OCI-LY3 (cell line): Measurements from ENCODE around the gene NDUFA6.

Experiments used
- H2AFZ ChIP-seq: fragments of 200-600, 300-600 bp; shearing (Covaris generic); 2 replicates; pipeline ENCODE4 v1.6.0; 2014; ENCODE audit warnings: antibody characterized with exemption, low read depth, low read length
- H3K27ac ChIP-seq: fragments of 200-600, 300-600 bp; sonication (generic); 2 replicates; pipeline ENCODE4 v1.5.1; 2014; ENCODE audit warnings: mild to moderate bottlenecking, low read length, moderate library complexity, mixed read lengths
- H3K27me3 ChIP-seq: fragments of 200-600, 300-600 bp; sonication (generic); 2 replicates; pipeline ENCODE4 v1.6.1; 2014; ENCODE audit warnings: low read depth, low read length, mixed read lengths
- H3K36me3 ChIP-seq: fragments of 200-600, 300-600 bp; sonication (generic); replicated peaks from 2 replicates; pipeline ENCODE3; 2014; ENCODE audit warnings: low read depth, low read length, mixed read lengths
- H3K4me1 ChIP-seq: fragments of 300-600, 200-600 bp; sonication (generic); 2 replicates; pipeline ENCODE4 v1.6.1; 2014; ENCODE audit warnings: low read length, mixed read lengths
- H3K4me2 ChIP-seq: fragments of 200-600, 300-600 bp; sonication (generic); 2 replicates; pipeline ENCODE4 v1.6.1; 2014; ENCODE audit warnings: low read length, mixed read lengths
- H3K4me3 ChIP-seq: fragments of 300-600, 200-600 bp; sonication (generic); 2 replicates; pipeline ENCODE4 v1.5.1; 2014; ENCODE audit warnings: antibody characterized with exemption, mild to moderate bottlenecking, low read length, moderate library complexity
- H3K79me2 ChIP-seq: fragments of 300-600, 200-600 bp; shearing (Covaris generic); 2 replicates; pipeline ENCODE4 v1.6.1; 2014; ENCODE audit warnings: mild to moderate bottlenecking, low read length, mixed read lengths
- H3K9ac ChIP-seq: fragments of 300-600, 200-600 bp; shearing (Covaris generic); 2 replicates; pipeline ENCODE4 v1.6.0; 2014; ENCODE audit warnings: mild to moderate bottlenecking, low read length, moderate library complexity
- H3K9me3 ChIP-seq: fragments of 200-600, 300-600 bp; shearing (Covaris generic); 2 replicates; pipeline ENCODE4 v1.6.1; 2014; ENCODE audit warnings: low read length, mixed read lengths; ENCODE audit not compliant: insufficient read depth
- H4K20me1 ChIP-seq: fragments of 200-600, 300-600 bp; sonication (generic); 2 replicates; pipeline ENCODE4 v1.6.1; 2016; ENCODE audit warnings: low read length, mixed read lengths; ENCODE audit not compliant: insufficient read depth
- CTCF ChIP-seq: fragments of 200-600, 300-600 bp; sonication (generic); IDR thresholded peaks from 2 replicates; pipeline ENCODE4 v1.5.1; 2014; ENCODE audit warnings: antibody characterized with exemption, low read length, low read depth
- EZH2phosphoT487 ChIP-seq: fragments of 200-600 bp; shearing (Covaris generic); IDR thresholded peaks from 2 replicates; pipeline ENCODE4 v1.6.1; 2018; ENCODE audit warnings: antibody characterized with exemption, mixed run types, low read depth

NDUFA6 gene

GRCh38 chr22:42069801-42070516, 20.6 kb downstream of the NDUFA6 start:
- Histone ChIP-seq H3K4me1 (peaks cover 16% of the 10 kb centered on the region), H3K79me2 (peaks cover 19% of the 10 kb centered on the region), H2AFZ (peak overlapping the region; percentile 34; the same call in 1 of the 2 replicates), H3K9me3 (no peaks in the 10 kb centered on the region), H3K27me3 (no peaks in the 10 kb centered on the region), H3K4me3 (peak overlapping the region; percentile 82), H3K9ac (peak overlapping the region; percentile 85), H3K36me3 (peaks cover 43% of the 10 kb centered on the region), H3K4me2 (peak overlapping the region; percentile 96), H3K27ac (peak overlapping the region; percentile 79), H4K20me1 (no peaks in the 10 kb centered on the region)
- TF ChIP-seq EZH2phosphoT487, result no peak
- TF ChIP-seq CTCF, result no peak

- Histone ChIP-seq H4K20me1 (no peaks in the 10 kb centered on the region), H3K9ac (no peak overlapping the region), H3K79me2 (peaks cover 19% of the 10 kb centered on the region), H3K4me2 (no peak overlapping the region), H3K4me3 (no peak overlapping the region), H3K27me3 (no peaks in the 10 kb centered on the region), H2AFZ (no peak overlapping the region), H3K4me1 (peaks cover 16% of the 10 kb centered on the region), H3K9me3 (no peaks in the 10 kb centered on the region), H3K36me3 (peaks cover 48% of the 10 kb centered on the region), H3K27ac (no peak overlapping the region)
- TF ChIP-seq CTCF (no peak), EZH2phosphoT487 (no peak)
Observed at GRCh38 chr22:42068291-42068690, 22.3 kb downstream of the NDUFA6 start.

GRCh38 chr22:42067671-42068251, 22.8 kb downstream of the NDUFA6 start:
- H4K20me1 ChIP-seq, result no peaks in the 10 kb centered on the region
- no peaks in the 10 kb centered on the region for H3K27me3 ChIP-seq
- H3K4me2 ChIP-seq, result no peak overlapping the region
- no peaks in the 10 kb centered on the region for H3K9me3 ChIP-seq
- peaks cover 52% of the 10 kb centered on the region for H3K36me3 ChIP-seq
- H3K4me3 ChIP-seq, result no peak overlapping the region
- no peak overlapping the region for H2AFZ ChIP-seq
- no peak overlapping the region for H3K9ac ChIP-seq
- no peak for TF ChIP-seq EZH2phosphoT487
- TF ChIP-seq CTCF, result no peak
- H3K27ac ChIP-seq, result no peak overlapping the region
- H3K4me1 ChIP-seq, result peaks cover 16% of the 10 kb centered on the region
- peaks cover 19% of the 10 kb centered on the region for H3K79me2 ChIP-seq

- Histone ChIP-seq H3K4me2 (no peak overlapping the region), H3K27ac (no peak overlapping the region), H3K36me3 (peaks cover 60% of the 10 kb centered on the region), H3K4me3 (no peak overlapping the region), H3K27me3 (no peaks in the 10 kb centered on the region), H4K20me1 (no peaks in the 10 kb centered on the region), H2AFZ (no peak overlapping the region), H3K79me2 (peaks cover 19% of the 10 kb centered on the region), H3K9ac (no peak overlapping the region), H3K9me3 (no peaks in the 10 kb centered on the region), H3K4me1 (peaks cover 16% of the 10 kb centered on the region)
- TF ChIP-seq EZH2phosphoT487 (no peak), CTCF (no peak)
Observed at GRCh38 chr22:42066937-42067336, 23.6 kb downstream of the NDUFA6 start.
